ENCODE data around the gene WASHC2A.
"Not testable (repeated sequence)": the region's sequence is repeated elsewhere in the genome, so short reads cannot be mapped to it uniquely, and the experiment has no call there.

Gene WASHC2A

GRCh38 chr10:50067546-50068351 lies at the start of gene WASHC2A:
Gene WASHC2A, plus strand, starts transcription at chr10:50067954. Its CDS starts 52 bp downstream, at chr10:50068006.
- DNase-seq: peak; percentile 91

DNA sequence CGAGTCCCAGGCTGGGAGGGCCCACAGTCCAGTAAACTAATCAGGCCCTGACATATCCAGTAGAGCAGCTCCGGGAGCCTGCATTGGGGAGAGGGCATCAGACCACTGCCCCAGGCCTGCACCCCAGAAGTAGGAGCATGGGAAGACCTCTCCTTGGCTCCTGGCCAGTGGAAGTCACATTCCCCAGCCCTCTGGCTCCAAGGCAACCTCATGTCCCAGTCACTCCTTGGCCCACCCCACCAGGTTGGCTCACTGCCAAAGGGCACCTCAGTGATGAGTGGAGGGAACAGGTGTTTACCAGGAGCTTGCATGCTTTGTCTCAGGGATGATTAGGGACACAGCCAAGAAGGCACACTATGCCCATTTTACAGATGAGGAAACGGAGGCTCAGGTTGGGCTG lies 48.5 kb upstream of the WASHC2A start:
- DNase-seq: not testable (repeated sequence)

DNA sequence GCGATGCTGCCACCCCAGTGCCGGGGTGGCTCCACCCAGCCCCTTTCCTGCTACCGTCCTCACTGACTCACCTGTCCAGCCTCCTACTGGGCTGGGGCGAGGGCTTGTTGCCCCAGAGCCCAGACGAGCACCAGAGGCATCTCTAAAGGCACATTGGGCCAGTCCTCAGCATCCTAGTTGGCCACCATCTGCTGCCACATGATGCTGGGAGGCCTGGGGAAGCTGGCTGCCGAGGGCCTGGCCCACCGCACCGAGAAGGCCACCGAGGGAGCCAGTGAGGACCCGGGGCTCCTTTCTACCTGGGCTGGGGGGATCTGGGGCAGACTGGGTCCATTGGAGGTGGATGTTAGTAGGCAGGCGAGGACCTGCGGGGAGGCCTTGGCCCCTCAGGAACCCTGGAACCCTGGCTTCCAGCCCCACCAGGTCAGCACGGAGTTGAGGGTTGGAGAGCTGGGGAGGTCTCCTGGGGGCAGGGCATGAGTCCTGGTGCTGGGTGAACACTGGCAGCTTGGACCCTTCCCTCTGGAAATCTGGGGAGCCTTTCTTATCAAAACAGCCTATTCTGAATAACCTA lies 47.2 kb upstream of the WASHC2A start:
- not testable (repeated sequence) for DNase-seq

- no peak for DNase-seq
Measured at GRCh38 chr10:50021646-50022045, 46.1 kb upstream of the WASHC2A start.

- not testable (repeated sequence) for DNase-seq
Measured at GRCh38 chr10:50024716-50025383, 42.9 kb upstream of the WASHC2A start.

- no peak for DNase-seq
Measured at GRCh38 chr10:50025627-50026026, 42.1 kb upstream of the WASHC2A start.

- no peak for DNase-seq
Measured at GRCh38 chr10:50027195-50027594, 40.6 kb upstream of the WASHC2A start.

- DNase-seq: no peak
Measured at GRCh38 chr10:50033481-50033880, 34.3 kb upstream of the WASHC2A start.

- DNase-seq: not testable (repeated sequence)
Measured at GRCh38 chr10:50035337-50035736, 32.4 kb upstream of the WASHC2A start.

DNA sequence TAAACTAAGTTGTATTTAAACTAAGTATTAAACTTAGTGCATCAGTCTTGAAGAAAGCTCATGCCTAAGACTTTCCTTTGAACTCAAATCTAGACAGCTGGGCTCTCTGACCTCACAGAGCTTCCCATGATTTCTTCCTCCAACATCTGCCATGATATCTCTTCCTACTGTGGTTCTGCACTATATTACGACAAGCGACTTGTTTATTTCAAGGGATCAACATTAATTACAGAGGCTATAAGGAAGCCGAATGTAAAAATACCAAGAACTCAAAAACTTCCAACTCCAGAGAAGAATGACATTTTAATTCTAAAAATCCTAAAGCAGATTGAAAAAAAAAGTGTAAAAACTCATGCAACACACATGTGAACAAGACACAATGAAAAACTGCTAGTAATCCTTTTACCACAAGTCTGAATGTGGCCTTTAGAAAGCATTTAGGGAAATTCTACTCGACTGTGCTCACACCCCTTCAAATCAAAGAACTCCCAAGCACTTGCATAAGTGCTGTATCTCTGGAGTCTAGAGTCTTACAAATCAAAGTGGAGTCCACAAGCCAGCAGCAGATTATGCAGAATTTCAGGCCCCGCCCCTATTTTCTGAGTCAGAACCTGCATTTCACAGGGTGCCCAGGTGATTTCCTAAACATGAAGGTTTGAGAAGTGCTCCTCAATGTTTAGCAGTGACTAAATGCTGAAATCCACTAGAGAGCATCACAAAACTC lies 22.7 kb upstream of the WASHC2A start:
- DNase-seq: no peak

GRCh38 chr10:50046457-50046856 lies 21.3 kb upstream of the WASHC2A start:
- DNase-seq: not testable (repeated sequence)

DNA sequence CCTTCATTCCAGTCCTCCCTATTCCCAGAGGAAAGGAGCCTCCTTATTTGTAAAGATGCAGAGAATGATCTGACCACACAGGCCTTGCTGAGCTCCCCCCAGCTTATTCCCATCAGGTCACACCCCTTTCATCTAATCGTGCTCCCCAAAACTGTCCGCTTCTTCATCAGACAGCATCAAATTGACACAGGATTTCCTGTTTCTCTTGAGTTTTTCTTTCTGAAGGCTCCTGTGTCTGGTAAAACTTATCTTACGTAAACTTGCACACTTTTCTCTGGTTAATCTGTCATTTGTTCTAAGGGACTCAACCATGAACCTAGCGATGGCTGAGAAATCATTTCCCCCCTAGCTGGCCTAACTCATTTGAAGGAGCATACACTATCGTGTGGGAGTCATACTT lies 20.2 kb upstream of the WASHC2A start:
- not testable (repeated sequence) for DNase-seq

DNA sequence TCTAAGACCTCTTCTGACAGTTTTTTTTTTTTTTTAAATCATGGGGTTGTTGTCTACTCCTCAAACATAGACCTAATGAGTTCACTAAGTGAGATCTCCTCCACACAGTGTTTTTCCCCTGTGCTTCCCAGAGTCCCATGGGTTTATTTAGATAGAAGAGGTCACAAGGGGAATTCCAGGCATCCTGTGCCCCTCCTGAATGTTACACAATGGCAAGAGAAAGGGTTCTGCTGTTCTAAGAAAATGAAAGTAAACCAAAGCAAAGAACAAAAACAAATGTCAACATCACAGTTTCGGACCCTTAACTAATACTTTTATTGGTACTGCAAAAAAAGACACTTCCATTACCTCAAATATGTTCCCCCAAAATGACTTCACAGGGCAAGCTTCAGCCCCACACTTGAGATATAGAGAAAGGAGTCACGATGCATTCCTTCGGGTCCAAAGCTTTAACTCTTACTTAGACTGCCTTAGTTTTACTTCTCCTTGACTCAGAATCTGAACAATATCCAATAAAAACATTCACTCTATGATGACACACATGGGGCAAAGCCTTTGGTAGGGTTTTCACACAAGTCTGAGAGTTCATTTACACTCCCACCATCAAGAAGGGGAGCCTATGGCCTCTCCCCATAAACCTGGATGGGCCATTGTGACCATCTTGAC lies 15.6 kb upstream of the WASHC2A start:
- DNase-seq: not testable (repeated sequence)

DNA sequence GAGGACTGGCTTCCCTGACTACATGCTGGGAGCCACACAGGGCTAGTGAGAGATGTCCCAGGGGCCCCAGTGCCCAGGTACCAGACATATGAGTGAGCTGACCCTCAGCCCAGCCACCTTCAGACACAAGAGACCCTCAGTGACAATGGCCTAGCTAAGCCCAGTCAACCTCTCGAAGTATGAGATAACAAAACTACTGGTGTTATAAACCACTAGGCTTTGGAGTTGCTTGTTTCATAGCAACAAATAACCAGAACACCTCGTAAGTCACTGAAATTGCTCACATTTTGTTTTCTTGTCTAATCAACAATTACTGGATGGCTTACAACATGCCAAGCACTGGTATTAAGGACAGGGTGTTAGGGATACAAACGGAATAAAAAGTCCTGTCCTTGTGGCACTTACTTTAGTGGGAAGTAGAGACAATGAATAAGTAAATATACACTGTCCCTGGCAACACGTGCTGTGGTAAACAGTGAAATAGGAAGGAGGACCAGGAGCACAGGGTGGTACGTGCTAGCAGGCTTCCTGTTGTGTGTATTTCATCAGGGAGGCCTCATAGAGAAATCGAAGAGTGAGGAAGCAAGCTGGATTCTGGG lies 14.9 kb upstream of the WASHC2A start:
- not testable (repeated sequence) for DNase-seq

DNA sequence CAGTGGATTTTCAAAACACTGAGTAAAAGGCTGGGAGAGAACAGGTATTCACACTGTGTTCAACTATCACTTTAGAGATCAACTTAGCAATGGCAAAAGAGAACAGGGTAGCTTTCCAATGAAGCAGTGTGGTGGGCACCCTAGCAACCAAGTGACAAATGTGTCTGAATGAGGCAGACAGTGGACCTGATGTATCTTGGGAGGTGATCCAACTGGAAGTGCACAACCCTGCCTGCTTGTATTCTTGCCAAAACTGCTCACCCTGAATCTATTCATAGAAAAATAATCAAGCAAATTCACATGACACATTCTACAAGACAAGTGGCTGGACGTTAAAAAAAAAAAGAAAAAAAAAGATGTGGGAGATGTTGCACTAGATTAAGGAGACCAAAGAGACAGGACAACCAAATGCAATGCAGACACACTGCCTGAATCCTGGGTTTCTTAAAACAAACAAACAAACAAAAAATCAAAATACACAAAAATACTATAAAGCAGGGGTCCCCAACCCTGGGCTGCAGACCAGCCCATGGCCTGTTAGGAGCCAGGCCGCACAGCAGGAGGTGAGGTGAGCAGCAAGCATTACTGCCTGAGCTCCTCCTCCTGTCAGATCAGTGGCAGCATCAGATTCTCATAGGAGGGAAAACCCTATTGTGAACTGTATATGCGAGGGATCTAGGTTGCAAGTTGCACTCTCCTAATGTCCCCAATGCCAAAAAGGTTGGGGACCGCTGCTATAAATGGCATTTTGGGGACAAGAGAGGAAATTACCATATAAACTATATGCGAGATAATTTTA lies 12.1 kb upstream of the WASHC2A start:
- DNase-seq: not testable (repeated sequence)

DNA sequence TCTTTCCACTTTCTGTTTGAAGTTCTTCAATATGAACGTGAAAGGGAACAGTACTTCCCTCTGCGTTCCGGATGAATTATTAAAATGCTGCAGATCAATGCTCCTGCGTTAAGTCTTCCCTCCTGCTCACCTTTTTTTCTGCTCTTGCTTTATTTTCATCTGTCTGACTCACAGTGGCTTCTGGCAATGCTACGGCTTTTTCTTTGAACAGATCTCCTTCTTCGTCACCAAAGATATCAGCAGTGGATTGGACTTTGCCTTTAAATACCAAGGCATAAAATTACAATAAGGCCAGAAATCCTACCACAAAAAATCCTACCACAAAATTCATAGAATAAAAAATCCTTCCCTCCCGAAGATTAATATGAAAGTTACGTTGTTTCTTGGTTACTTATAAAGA lies 11.1 kb upstream of the WASHC2A start:
- not testable (repeated sequence) for DNase-seq

DNA sequence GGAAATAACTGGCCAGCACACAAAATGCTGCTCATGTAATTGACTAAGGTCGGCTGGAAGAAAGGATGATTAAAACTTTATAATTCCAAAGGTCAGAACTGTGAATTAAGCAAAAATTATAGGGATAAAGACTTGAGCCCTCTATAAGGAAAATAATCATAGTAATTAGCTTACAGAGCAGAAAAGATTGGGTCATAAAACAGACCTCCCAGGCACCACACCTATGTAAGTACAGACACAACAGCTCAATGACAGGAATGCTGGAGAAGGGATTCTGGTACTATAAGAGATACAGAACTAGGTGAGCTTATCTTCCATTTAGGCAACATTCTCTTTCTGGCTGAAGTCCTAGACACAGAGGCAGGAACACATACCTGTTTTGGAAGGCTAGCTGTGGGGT lies 9.0 kb upstream of the WASHC2A start:
- not testable (repeated sequence) for DNase-seq

GRCh38 chr10:50059946-50060345 lies 7.8 kb upstream of the WASHC2A start:
- DNase-seq: not testable (repeated sequence)

GRCh38 chr10:50061548-50061947 lies 6.2 kb upstream of the WASHC2A start:
- not testable (repeated sequence) for DNase-seq

DNA sequence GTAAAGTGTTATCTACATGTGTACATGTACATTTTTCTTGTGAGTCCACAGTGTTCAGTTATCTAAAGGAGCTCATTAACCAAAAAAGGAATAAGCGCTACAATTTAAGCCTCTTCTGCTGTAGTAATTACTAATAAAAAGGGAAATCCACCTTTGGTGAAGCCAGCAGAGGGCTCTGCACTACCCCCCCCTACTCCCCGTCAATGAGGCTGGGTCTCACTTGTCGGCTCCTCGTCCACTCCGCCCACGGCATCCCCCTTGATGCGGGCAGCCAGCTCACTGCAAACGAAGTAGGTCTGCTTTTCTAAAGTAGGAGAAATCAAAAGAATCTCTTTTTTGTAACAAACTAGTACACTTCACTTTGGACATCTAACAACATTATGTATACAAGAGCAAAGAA lies 4.7 kb upstream of the WASHC2A start:
- DNase-seq: no peak

DNA sequence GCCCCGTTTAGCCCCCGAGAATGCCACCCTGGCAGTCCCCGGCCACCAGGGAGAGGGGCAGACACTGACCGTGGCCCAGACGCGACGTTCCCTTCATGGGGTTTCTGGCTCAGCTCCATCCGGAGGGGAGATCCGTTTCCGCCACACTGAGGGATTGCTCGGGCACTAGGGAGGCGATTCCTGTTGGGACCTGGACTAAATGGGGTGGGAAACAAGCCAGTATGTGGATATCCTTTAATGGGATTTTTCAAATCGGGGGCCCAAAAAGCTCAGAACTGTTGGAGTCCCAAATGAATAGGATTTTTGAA lies 552 bp downstream of the WASHC2A start:
- DNase-seq: not testable (repeated sequence)
